ENCODE measurements around the gene ACP4. TPM values are rescaled to one million over a fixed set of nuclear protein-coding genes. Genes with fewer than 3 reads are reported as not detected.

Gene ACP4
- not detected in 2 replicates for total RNA-seq

DNA sequence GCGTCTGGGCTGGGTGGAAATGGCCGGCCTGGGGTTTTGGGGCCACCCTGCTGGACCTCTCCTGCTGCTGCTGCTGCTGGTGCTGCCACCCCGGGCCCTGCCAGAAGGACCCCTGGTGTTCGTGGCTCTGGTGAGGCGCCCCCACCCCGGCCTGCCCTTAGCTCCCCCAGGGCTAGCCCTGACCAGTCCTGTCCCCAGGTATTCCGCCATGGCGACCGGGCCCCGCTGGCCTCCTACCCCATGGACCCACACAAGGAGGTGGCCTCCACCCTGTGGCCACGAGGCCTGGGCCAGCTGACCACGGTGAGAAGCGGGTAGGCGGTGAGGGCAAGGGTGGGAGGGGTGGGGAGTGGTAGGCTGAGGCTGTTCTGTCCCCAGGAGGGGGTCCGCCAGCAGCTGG is at the start of gene ACP4:
Gene ACP4 (plus strand): TSS at position 20 of the 400 bp plus-strand sequence. CDS start 0 bp downstream, at position 20.

DNA sequence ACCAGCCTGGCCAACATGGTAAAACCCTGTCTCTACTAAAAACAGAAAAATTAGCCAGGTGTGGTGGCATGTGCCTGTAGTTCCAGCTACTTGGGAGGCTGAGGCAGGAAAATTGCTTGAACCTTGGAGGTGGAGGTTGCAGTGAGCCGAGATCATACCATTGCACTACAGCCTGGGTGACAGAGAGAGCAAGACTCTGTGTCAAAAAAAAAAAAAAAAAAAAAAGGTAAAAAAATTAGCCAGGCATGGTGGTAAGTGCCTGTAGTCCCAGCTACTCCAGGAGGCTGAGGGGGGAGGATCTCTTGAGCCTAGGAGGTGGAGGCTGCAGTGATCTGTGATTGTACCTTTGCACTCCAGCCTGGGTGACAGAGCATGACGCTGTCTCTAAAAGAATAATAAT is 20.1 kb upstream of the ACP4 start, which contains the start of gene GPR32:
Gene GPR32 (plus strand): TSS at position 301 of the 400 bp plus-strand sequence. CDS start 137 bp downstream, outside the sequence.

DNA sequence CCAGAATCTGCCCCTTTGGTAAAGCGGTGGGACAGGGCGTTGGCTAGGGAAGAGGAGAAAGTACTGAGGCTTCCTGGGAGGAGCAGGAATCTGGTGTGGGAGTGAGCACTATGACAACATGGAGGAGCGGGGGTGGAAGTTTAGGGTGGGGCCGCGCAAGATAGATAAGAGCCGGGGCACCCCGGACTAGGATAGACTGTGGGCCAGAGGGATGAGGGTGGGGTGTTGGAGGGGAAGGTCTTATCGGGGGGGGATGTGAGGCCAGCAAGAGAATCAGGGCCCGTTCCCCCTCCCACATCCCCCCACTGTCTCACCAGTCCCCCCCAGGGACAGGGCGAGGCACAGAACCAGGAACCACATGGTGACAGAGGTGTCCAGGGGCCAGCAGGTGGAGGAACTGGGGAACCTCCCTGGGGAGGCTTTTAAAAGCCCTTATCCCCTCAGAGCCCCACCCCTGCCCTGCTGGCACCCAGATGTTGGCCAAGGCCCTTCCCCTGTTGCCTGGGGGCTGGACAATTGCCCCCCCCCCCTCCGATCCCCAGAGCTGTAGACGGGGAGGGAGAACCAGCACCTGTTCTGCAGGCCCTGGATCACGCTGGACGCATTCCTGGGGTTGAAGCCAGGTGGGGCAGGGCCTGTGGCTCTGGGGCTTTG is 33.3 kb downstream of the ACP4 start, which contains the start of gene KLK1:
Gene KLK1 (minus strand): TSS at position 399 of the 654 bp plus-strand sequence. CDS start 39 bp downstream, at position 360.

GRCh38 chr19:50833117-50833801 is 43.0 kb downstream of the ACP4 start, which contains the start of gene KLK15:
Gene KLK15, minus strand, starts transcription at chr19:50833574. Its CDS starts 2,082 bp downstream, at chr19:50831492.

Small RNAs within 50 kb of the gene (small RNA-seq; reads per million reads assigned to genes)
- gene SNORD88A, result 107 reads per million, percentile 99 among the genes with 10 or more reads in this experiment
- gene SNORD88B, result not detected
- not detected for gene SNORD88C

Other genes with a start within 250 kb of the ACP4 start
- under 0.01 TPM in 2 replicates for gene LRRC4B, start 222.0 kb upstream of the ACP4 start, total RNA-seq
- not detected in 2 replicates for gene SYT3, start 150.5 kb upstream of the ACP4 start, total RNA-seq
- not detected in 2 replicates for gene C19orf81, start 141.0 kb upstream of the ACP4 start, total RNA-seq
- 0.73 and 1.2 TPM in 2 replicates for gene SHANK1, start 70.6 kb upstream of the ACP4 start, total RNA-seq
- 18.4 and 23.9 TPM in 2 replicates for gene CLEC11A, start 67.1 kb upstream of the ACP4 start, total RNA-seq
- not detected in 2 replicates for gene GPR32, start 20.0 kb upstream of the ACP4 start, total RNA-seq
- 0.37 TPM in 1 of 2 replicates, not detected in the other for gene KLK1, start 33.4 kb downstream of the ACP4 start, total RNA-seq
- not detected in 2 replicates for gene KLK15, start 43.2 kb downstream of the ACP4 start, total RNA-seq
- not detected in 2 replicates for gene KLK3, start 64.5 kb downstream of the ACP4 start, total RNA-seq
- 0.37 TPM in 1 of 2 replicates, not detected in the other for gene KLK2, start 83.0 kb downstream of the ACP4 start, total RNA-seq
- gene KLK4, start 121.0 kb downstream of the ACP4 start, total RNA-seq, result not detected in 2 replicates
- gene KLK5, start 162.6 kb downstream of the ACP4 start, total RNA-seq, result not detected in 2 replicates
- gene KLK6, start 179.2 kb downstream of the ACP4 start, total RNA-seq, result not detected in 2 replicates
- not detected in 2 replicates for gene KLK7, start 193.5 kb downstream of the ACP4 start, total RNA-seq
- not detected in 2 replicates for gene KLK8, start 211.2 kb downstream of the ACP4 start, total RNA-seq
- not detected in 2 replicates for gene KLK10, start 229.3 kb downstream of the ACP4 start, total RNA-seq
- gene KLK11, start 236.2 kb downstream of the ACP4 start, total RNA-seq, result not detected in 2 replicates
- not detected in 2 replicates for gene KLK12, start 244.6 kb downstream of the ACP4 start, total RNA-seq

All from subcutaneous preadipocyte (primary cell).